Stimulated activated naive CD4-positive, alpha-beta T cell treated with Interleukin-2 at 50 U/mL for 16 hours (primary cell): ENCODE measurements around the gene NDUFA11.
A peak's percentile ranks its signal among the peaks of the same experiment; 100 is the strongest.

ENCODE experiments used
- DNase-seq: peaks from one replicate; lab custom pipeline; 2025; lab: John Stamatoyannopoulos, UW

NDUFA11 gene

GRCh38 chr19:5908773-5909442 lies 5.3 kb upstream of the NDUFA11 start:
- no peak for DNase-seq

GRCh38 chr19:5907241-5907640 lies 3.7 kb upstream of the NDUFA11 start:
- DNase-seq: no peak

GRCh38 chr19:5905114-5905778 lies 1.7 kb upstream of the NDUFA11 start:
- no peak for DNase-seq

DNA sequence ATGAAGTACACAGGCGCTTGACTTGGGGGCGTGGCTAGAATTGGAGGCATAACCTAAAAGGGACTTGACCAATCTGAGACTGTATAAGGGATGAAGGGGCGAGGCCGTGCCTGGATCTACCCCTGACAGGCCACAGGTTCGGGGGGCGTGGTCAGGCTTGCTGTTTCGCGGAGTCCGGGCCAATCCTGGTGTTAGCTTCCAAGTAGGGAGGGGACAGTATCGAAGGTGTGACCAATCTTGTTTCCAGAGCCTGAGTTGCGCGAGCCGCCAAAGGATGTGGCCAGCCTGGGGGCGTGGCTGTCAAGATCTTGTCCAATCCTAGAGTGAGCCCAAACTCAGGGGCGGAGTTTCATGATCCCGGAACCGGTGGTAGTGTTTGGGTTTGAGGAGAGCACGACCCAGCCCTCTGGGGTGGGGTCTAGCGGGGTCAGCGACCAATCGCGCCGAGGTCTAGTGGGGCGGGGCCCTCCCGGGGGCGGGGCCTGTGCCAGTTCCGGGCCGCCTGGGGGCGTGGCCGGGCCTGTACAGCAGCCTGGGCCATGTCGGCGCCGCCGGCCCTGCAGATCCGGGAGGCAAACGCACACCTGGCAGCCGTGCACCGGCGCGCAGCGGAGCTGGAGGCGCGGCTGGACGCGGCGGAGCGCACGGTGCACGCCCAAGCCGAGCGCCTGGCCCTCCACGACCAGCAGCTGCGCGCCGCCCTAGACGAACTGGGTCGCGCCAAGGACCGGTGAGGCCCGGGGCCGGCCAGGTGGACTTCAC lies 943 bp upstream of the NDUFA11 start, which contains the start of gene VMAC:
Gene VMAC (plus strand): TSS at position 521 of the 762 bp plus-strand sequence. CDS start 19 bp downstream, at position 540.
- DNase-seq: peak; percentile 100

DNA sequence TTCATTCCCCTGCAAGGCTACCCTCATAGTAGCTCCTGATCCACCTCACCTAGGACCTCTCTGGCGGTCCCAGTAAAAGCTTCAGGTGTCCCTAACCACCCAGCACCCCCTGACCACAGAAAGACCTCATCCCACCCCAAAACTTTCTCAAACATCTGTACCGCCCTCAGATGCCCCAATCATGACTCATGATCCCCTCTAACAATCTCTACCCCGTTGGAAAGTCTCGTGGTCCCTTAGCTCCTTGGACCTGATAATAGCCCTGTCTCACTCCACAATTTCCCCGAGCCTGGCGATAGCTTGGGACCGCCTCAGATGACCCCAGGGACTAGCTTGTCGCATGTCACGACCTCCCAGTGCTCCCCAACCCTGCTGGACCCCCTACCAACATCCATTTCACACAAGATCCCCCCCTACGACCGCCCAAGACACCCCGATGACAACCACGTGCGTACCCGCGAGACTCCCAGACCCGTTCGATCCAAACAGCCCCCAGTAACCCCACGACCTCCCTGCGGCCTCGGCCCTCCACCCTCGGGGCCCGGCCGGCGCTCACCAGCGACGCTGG lies 450 bp downstream of the NDUFA11 start:
- peak; percentile 14 for DNase-seq

DNA sequence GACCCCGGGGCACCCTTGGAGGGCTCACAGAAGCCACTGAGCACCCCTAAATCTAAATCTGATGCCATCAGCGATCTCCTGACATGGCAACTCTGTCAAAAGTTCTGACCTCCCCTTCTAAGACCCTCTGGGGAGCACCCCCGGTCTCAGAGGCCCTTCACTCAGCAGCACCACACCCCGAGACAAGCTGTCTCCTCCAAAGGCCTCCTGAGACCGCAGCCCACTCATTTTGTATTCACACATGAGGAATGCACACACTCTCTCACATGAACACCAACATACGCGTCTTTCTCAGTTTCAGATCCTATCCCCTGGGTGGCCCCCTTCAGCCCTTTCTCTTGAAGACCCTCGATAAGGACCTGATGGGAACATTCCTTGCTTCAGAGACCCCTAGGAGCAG lies 2.6 kb downstream of the NDUFA11 start:
- DNase-seq: no peak

DNA sequence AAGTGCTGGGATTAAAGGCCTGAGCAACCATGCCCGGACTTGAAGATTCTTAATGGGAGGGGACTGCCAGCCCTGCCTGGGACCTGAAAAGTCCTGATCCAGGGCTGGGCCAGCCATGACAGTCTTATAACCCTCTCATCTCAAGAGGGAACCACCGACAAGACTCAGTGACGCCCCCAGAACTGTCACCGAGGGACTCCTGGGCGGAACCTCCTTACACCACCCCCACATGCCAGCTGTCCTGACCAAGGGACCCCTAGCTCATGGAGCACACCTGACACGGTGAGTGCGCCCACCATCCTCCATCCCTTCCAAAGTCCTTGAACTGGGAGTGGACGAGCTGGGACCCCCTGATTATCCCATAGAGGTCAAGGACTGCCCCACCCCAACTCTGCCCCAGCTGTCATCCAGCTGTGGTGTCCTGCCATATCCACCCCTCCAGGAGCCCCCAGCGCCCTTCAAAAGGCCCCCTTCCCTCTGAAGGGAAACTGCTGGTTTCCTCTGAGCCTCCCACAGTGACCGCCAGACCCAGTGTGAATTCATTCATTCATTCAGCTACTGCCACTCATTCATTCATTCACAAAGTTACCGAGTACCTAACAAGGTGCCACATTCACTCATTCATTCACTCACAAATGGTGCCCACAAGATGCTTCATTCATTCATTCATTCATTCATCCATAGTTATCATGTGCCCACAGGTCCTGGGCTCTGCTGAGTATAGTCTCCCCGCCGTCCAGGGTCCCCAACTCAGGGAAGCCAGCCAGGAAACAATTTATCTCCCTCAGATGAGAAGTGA lies 3.7 kb downstream of the NDUFA11 start:
- DNase-seq: no peak

DNA sequence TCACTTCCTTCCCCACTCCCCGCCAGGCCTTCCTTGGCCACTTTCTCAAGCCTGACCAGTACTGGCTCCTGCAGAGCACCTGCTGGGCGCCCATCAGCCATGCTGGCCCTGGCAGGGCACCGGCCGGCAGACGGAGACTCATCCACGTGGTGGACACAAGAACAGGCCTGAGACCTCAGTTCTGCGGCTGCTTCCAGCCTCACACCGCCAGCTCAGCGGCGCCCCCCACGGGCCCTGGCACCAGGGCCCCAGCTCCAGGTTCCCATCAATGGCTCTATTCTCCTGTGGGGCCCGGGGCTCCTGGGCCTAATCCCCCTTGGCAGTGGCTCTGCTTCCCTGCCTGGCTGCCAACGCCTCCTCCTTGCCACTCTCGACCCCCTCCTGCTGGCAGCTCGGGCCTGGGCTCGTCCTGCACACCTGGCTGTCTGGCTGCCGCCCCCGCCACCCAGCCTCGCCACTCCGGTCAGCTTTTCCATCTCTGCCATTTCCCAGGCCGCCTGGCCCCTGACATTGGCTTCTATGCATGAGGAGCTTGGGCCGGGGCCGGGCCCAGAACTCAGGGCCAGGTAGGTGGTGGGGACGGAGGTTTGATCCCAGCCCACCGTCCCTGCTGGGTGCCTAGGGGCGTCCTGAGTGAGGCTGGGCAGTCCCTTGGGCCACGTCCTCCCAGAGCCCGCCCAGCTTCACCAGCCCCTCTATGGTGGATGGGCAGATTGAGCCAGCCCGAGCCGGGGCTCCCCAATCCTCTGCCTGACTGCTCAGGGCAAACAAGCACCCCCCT lies 6.2 kb downstream of the NDUFA11 start:
- DNase-seq: no peak

- DNase-seq: no peak
Observed at GRCh38 chr19:5896365-5897076, 7.1 kb downstream of the NDUFA11 start.

GRCh38 chr19:5895890-5896289 lies 7.7 kb downstream of the NDUFA11 start:
- DNase-seq: no peak

GRCh38 chr19:5895409-5895808 lies 8.2 kb downstream of the NDUFA11 start:
- no peak for DNase-seq

DNA sequence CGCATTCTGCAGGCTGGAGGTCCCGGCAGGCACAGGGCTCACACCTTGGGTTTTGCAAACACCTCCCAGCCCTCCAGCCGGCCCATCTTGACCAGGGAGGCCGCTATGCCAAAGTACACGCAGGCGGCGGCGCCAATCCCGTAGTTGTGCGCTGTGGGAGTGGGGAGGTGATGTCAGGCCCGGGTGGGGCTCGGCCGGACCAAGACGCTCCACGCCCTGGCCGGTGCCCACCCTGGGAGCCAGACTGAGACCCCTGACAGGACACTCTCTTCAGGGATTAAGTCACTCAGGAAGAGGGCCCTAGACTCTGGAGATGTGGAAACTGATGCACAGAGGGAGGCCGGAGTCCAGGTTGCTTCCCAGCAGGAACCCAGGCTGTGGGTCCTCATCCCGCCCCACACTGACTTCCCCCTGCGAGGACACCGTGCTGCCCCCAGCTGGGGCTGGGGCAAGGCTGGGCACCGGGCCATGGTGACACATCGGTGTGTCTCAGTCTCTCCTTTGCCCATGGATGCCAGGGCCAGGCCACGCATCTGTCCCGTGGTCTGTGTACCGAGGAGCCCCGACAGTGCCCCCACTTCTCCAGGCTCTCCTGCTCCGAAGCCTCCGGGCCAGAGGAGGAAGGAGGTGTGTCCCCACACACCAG lies 8.8 kb downstream of the NDUFA11 start:
- DNase-seq: no peak

- no peak for DNase-seq
Observed at GRCh38 chr19:5893907-5894703, 9.5 kb downstream of the NDUFA11 start.

DNA sequence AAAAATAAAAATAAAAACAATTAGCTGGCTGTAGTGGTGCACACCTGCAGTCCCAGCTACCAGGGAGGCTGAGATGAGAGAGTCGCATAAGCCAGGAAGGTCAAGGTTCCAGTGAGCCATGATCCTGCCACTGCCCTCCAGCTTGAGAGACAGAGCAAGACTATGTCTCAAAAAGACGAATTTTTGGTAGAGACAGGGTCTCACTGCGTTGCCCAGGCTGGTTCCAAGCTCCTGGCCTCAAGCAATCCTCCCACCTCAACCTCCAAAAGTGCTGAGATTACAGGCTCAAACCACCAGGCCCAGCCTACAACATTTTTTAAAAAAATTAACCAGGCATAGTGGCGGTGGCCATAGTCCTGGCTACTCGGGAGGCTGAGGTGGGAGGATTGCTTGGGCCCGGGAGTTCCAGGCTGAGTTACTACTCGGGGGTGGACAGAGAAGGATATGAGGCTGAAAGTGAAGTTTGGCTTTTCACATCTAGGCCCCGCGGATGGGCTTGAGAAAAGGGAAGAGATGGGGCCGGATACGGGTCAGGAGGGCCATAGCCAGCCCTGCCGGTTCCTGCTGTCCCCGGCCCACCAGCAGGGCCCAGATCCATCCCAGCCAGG lies 10.2 kb downstream of the NDUFA11 start:
- no peak for DNase-seq

DNA sequence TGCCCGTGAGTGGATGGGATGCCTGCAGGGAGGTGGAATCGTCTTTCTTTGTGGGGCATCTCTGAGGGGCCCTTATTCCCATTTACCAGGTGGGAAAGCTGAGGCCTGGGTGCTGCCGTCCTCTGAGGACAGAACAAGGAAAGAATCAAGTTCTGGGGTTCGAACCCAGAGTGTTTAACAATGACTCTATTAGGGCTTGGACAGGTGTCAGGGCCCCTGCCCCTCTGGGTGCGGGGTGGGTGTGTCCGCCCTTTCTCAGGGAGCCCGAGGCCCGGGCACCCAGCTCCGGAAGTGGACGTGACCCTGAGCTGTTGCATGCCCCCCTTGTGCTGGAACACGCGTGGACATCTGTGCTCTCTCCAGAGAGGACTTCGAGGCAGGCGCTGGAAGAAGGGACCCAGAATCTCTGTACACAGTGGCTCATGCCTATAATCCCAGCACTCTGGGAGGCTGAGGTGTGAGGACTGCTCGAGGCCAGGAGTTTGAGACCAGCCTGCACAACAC lies 10.8 kb downstream of the NDUFA11 start:
- DNase-seq: no peak

DNA sequence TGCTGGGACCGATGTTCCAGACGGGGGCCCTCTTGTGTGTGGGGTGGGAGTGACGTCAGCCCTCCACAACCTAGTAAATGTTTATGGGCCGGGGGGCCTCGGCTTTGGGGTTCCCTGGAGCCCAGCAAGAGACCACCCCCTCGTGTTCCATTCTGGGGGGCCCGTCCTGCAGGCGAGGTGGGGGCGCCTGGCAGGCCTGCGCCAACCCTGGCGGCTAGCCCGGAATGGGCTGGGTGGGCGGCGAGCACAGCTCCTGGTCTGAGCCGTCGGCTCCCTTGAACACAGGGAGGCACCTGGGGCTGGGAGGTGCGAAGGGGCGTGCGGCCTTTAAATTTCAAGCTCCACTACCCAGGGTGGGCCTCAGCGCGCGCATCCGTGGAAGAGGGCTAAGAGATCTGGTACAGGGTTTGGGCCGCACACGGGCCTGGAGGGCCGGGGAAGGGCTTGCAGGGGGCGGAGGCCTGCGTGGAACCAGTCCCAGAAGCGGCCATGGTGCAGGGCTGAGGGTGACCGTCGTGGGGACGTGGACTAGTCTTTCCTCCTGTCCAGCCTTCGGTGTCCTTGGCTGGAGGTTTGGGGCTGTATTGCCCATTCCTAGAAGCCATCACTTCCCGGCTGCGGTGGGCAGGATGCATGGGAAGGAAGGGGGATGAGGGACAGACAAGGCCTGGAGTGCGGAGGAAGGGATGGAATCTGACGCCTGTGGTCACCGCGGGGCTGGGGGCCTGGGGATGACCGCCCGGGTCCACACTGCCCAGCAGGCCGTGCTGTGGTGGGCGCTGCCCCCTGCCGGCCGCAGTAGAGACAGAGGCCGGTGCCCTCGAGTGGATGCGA lies 11.4 kb downstream of the NDUFA11 start:
- DNase-seq: no peak

DNA sequence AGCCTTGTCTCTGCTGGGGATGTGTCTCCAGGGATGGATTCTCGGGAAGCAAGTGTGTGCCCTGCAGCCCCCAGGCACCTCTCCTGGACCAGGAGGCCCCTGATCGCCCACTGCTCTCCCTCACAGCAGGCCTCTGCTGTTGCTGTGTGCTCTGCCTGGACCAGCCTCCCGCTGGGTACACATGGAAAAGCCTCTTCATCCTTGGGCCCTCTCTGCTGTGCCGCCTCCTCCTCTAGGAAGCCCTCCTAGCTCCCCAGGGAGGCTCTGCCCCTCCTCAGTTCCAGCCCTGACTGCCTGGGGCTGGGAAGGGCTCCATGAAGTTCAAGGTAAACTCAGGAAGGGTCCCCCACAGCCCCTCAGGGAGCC lies 12.0 kb downstream of the NDUFA11 start:
- DNase-seq: no peak

DNA sequence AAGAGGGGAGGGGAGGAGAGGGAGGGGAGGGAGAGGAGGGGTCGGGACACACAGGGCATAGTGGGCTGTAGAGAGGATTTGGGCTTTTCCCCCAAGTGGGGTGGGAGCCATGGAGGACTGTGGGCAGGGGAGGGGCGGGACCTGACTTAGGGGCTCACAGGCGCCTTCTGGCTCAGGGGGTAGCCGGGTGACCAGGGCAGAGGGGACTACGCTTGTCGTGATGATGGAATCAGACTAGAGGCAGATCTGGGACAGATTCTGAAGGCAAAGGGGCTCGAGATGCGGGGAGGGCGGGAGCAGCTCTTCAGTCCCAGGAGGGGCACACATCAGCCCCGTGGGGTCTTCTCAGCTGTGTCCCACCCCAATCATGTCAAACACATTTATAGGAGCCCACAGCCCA lies 13.5 kb downstream of the NDUFA11 start:
- no peak for DNase-seq
